Liver (tissue), 3 donors: ENCODE results near the gene DCST2.

Experiments
- EGR1 ChIP-seq, 2 donors: IDR thresholded peaks; 2 replicates each; pipeline ENCODE4 v1.6.1; 2016 to 2018; ENCODE audit warnings: antibody characterized with exemption in 2 of 2, low read depth in 2 of 2
- GABPA ChIP-seq, 2 donors: IDR thresholded peaks in 1 of 2; conservative IDR thresholded peaks in 1 of 2; 2 replicates each; pipeline ENCODE4 v1.6.1; 2016; ENCODE audit warnings: antibody characterized with exemption in 2 of 2, mild to moderate bottlenecking in 1 of 2, moderate library complexity in 1 of 2
- JUND ChIP-seq, 2 donors: IDR thresholded peaks; 2 replicates each; pipeline ENCODE4 v1.6.1; 2016; ENCODE audit warnings: antibody characterized with exemption in 2 of 2
- RAD21 ChIP-seq, 2 donors: IDR thresholded peaks; 2 replicates each; pipeline ENCODE4 v1.6.1; 2016; ENCODE audit warnings: antibody characterized with exemption in 2 of 2, mild to moderate bottlenecking in 2 of 2
- SP1 ChIP-seq: IDR thresholded peaks from 2 replicates; pipeline ENCODE4 v1.6.1; 2018; ENCODE audit warnings: antibody characterized with exemption, mild to moderate bottlenecking
- TAF1 ChIP-seq: conservative IDR thresholded peaks from 2 replicates; pipeline ENCODE4 v1.6.1; 2016; ENCODE audit warnings: antibody characterized with exemption, mild to moderate bottlenecking
- YY1 ChIP-seq: IDR thresholded peaks from 2 replicates; pipeline ENCODE4 v1.6.1; 2016; ENCODE audit warnings: antibody characterized with exemption, mild to moderate bottlenecking
- TF ChIP-seq, protein P1 (sequence below): fragments of 150-350 bp; IDR thresholded peaks from 2 replicates; pipeline ENCODE4 v1.5.1; 2017; ENCODE audit warnings: improper control_type of control experiment, low read depth, low read length; ENCODE audit not compliant: missing input control
- TF ChIP-seq, protein P2 (sequence below): IDR thresholded peaks from 2 replicates; pipeline ENCODE4 v1.6.1; 2016; ENCODE audit warnings: antibody characterized with exemption, mild to moderate bottlenecking
- TF ChIP-seq, protein P3 (sequence below): IDR thresholded peaks from 2 replicates; pipeline ENCODE4 v1.6.1; 2016; ENCODE audit warnings: antibody characterized with exemption
- TF ChIP-seq, protein P4 (sequence below): IDR thresholded peaks from 2 replicates; pipeline ENCODE4 v1.6.1; 2016; ENCODE audit warnings: antibody characterized with exemption
- TF ChIP-seq, protein P5 (sequence below): IDR thresholded peaks from 2 replicates; pipeline ENCODE4 v1.6.1; 2016; ENCODE audit warnings: antibody characterized with exemption
- donor health status: healthy.
- donor health status: healthy.

DNA sequence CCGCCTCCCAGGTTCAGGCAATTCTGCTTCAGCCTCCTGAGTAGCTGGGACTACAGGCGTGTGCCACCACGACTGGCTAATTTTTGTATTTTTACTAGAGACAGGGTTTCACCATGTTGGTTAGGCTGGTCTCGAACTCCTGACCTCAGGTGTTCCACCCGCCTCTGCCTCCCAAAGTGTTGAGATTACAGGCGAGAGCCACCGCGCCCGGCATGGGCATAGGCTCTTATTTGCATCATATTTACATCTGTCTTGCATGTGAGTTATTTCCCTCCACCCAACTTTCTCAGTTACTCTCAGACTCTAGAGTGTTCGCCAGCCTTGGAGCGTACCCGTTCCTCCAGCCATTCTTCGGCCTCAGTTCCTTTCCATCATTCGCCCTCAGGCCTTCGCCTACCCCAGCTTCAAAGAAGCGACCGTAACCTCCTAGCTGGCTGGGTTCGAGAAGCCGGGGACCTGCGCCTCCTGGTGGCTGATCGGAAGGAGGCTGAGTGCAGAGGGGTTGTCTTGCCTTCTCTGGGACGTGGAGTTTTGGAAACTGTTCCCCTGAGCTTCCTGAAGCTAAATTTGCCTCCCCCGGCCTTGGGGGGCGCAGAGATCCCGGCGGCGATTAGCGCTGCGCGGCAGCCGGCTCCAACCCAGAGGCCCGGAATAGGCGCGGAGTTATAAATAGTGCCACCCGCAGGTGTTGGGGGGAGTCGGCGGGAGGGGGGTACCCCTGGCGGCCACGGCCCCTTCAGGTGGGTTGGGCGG is 34.6 kb downstream of the DCST2 start:
- TF ChIP-seq, protein P1, sequence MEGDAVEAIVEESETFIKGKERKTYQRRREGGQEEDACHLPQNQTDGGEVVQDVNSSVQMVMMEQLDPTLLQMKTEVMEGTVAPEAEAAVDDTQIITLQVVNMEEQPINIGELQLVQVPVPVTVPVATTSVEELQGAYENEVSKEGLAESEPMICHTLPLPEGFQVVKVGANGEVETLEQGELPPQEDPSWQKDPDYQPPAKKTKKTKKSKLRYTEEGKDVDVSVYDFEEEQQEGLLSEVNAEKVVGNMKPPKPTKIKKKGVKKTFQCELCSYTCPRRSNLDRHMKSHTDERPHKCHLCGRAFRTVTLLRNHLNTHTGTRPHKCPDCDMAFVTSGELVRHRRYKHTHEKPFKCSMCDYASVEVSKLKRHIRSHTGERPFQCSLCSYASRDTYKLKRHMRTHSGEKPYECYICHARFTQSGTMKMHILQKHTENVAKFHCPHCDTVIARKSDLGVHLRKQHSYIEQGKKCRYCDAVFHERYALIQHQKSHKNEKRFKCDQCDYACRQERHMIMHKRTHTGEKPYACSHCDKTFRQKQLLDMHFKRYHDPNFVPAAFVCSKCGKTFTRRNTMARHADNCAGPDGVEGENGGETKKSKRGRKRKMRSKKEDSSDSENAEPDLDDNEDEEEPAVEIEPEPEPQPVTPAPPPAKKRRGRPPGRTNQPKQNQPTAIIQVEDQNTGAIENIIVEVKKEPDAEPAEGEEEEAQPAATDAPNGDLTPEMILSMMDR, result peak; percentile 64
- TF ChIP-seq, protein P2, sequence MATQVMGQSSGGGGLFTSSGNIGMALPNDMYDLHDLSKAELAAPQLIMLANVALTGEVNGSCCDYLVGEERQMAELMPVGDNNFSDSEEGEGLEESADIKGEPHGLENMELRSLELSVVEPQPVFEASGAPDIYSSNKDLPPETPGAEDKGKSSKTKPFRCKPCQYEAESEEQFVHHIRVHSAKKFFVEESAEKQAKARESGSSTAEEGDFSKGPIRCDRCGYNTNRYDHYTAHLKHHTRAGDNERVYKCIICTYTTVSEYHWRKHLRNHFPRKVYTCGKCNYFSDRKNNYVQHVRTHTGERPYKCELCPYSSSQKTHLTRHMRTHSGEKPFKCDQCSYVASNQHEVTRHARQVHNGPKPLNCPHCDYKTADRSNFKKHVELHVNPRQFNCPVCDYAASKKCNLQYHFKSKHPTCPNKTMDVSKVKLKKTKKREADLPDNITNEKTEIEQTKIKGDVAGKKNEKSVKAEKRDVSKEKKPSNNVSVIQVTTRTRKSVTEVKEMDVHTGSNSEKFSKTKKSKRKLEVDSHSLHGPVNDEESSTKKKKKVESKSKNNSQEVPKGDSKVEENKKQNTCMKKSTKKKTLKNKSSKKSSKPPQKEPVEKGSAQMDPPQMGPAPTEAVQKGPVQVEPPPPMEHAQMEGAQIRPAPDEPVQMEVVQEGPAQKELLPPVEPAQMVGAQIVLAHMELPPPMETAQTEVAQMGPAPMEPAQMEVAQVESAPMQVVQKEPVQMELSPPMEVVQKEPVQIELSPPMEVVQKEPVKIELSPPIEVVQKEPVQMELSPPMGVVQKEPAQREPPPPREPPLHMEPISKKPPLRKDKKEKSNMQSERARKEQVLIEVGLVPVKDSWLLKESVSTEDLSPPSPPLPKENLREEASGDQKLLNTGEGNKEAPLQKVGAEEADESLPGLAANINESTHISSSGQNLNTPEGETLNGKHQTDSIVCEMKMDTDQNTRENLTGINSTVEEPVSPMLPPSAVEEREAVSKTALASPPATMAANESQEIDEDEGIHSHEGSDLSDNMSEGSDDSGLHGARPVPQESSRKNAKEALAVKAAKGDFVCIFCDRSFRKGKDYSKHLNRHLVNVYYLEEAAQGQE, result no peak
- TF ChIP-seq JUND (IDR thresholded peaks at IDR 0.05), result no peak
- TF ChIP-seq, protein P3, sequence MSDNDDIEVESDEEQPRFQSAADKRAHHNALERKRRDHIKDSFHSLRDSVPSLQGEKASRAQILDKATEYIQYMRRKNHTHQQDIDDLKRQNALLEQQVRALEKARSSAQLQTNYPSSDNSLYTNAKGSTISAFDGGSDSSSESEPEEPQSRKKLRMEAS, result no peak
- TF ChIP-seq SP1, result no peak
- no peak for TF ChIP-seq GABPA (IDR thresholded peaks at IDR 0.05 in 1 of 2, conservative IDR thresholded peaks at IDR 0.05 in 1 of 2)
- TF ChIP-seq RAD21 (IDR thresholded peaks at IDR 0.05), result peak; percentile 76 to 88
- no peak for TF ChIP-seq EGR1 (IDR thresholded peaks at IDR 0.05; ENCODE audit: low read depth in 2 of 2)
- TF ChIP-seq, protein P4, sequence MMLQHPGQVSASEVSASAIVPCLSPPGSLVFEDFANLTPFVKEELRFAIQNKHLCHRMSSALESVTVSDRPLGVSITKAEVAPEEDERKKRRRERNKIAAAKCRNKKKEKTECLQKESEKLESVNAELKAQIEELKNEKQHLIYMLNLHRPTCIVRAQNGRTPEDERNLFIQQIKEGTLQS, result no peak
- TF ChIP-seq, protein P5, sequence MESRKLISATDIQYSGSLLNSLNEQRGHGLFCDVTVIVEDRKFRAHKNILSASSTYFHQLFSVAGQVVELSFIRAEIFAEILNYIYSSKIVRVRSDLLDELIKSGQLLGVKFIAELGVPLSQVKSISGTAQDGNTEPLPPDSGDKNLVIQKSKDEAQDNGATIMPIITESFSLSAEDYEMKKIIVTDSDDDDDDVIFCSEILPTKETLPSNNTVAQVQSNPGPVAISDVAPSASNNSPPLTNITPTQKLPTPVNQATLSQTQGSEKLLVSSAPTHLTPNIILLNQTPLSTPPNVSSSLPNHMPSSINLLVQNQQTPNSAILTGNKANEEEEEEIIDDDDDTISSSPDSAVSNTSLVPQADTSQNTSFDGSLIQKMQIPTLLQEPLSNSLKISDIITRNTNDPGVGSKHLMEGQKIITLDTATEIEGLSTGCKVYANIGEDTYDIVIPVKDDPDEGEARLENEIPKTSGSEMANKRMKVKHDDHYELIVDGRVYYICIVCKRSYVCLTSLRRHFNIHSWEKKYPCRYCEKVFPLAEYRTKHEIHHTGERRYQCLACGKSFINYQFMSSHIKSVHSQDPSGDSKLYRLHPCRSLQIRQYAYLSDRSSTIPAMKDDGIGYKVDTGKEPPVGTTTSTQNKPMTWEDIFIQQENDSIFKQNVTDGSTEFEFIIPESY, result no peak
- no peak for TF ChIP-seq YY1
- no peak for TF ChIP-seq TAF1
